Measurements from ENCODE around the gene NEK7. TPM values are rescaled to one million over a fixed set of nuclear protein-coding genes. Genes with fewer than 3 reads are reported as not detected.

The NEK7 gene
- total RNA-seq, 3 donors from 2014 or later (not counting 1 experiment from before 2014, with no cell fraction given) = 34.1 to 57.5 (median 42.1) TPM

DNA sequence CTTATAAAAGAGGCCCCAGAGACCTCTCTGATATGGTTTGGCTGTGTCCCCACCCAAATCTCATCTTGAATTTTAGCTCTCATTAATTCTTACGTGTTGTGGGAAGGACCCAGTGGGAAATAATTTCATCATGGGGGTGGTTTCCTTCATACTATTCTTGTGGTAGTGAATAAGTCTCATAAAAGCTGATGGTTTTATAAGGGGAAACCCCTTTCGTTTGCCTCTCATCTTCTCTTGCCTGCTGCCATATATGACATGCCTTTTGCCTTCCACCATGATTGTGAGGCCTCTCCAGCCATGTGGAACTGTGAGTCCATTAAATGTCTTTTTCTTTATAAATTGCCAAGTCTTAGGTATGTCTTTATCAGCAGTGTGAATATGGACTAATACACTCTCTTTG is 22.5 kb upstream of the NEK7 start:
- Mint-ChIP-seq H3K36me3 (no peaks in the 10 kb centered on the region), H3K9me3 (no peaks in the 10 kb centered on the region), H3K27ac (no peak overlapping the region), H3K4me1 (no peaks in the 10 kb centered on the region), H3K27me3 (ENCODE audit: low read depth in 2 of 2) (peaks cover 0 to 3% of the 10 kb centered on the region in 2 donors), H3K4me3 (no peak overlapping the region)
- 60% methylated on average over 1 of the region's 2 CpGs for WGBS (ENCODE audit: insufficient coverage)
- H3K4me3 ChIP-seq (ENCODE audit: low read length) = no peak overlapping the region
- DNase-seq (no peak), ATAC-seq (no peak)
- no peaks in the 10 kb centered on the region for H3K9me3 ChIP-seq (ENCODE audit: control insufficient read depth, insufficient read depth, low read length)
- H3K27me3 ChIP-seq (ENCODE audit: control insufficient read depth, insufficient read depth, low read length) = no peaks in the 10 kb centered on the region
- intact Hi-C loops (cut with micrococcal nuclease) = no loop called here
- no peaks in the 10 kb centered on the region for H3K4me1 ChIP-seq (ENCODE audit: control insufficient read depth, insufficient read depth, low read length)
- no peak overlapping the region for H3K27ac ChIP-seq (ENCODE audit: low read length)
- no peaks in the 10 kb centered on the region for H3K36me3 ChIP-seq (ENCODE audit: control insufficient read depth, insufficient read depth, low read length)
- TF ChIP-seq, protein P1, sequence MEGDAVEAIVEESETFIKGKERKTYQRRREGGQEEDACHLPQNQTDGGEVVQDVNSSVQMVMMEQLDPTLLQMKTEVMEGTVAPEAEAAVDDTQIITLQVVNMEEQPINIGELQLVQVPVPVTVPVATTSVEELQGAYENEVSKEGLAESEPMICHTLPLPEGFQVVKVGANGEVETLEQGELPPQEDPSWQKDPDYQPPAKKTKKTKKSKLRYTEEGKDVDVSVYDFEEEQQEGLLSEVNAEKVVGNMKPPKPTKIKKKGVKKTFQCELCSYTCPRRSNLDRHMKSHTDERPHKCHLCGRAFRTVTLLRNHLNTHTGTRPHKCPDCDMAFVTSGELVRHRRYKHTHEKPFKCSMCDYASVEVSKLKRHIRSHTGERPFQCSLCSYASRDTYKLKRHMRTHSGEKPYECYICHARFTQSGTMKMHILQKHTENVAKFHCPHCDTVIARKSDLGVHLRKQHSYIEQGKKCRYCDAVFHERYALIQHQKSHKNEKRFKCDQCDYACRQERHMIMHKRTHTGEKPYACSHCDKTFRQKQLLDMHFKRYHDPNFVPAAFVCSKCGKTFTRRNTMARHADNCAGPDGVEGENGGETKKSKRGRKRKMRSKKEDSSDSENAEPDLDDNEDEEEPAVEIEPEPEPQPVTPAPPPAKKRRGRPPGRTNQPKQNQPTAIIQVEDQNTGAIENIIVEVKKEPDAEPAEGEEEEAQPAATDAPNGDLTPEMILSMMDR (IDR thresholded peaks at IDR 0.05) = no peak

DNA sequence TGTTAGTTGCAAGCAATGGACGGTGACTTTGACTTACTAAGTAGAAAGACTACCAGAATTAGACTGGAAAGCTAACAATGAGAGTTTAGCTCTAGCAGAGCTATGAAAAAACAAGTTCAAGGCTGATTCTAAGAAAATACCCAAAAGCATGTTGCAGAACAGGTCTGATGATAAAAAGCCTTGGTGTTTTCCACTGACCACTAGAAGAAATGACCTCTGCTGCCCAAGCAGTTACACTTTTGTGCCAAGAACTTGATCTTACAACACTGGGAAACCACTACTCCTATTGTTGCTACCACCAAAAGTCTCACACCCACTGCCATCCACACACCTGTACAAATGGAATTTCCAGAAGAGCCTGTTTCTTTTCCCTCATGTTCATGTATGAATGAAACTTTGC is 21.4 kb upstream of the NEK7 start:
- TF ChIP-seq, protein P1 (IDR thresholded peaks at IDR 0.05) = no peak
- DNase-seq (no peak), ATAC-seq (no peak)
- 38% methylated on average over 1 of the region's 1 CpG for WGBS (ENCODE audit: insufficient coverage)
- Mint-ChIP-seq H3K27ac (no peak overlapping the region), H3K4me3 (no peak overlapping the region), H3K4me1 (no peaks in the 10 kb centered on the region), H3K9me3 (no peaks in the 10 kb centered on the region), H3K36me3 (no peaks in the 10 kb centered on the region), H3K27me3 (ENCODE audit: low read depth in 2 of 2) (peaks cover 4 to 8% of the 10 kb centered on the region in 2 donors)
- intact Hi-C loops (cut with micrococcal nuclease) = no loop called here
- no peaks in the 10 kb centered on the region for H3K36me3 ChIP-seq (ENCODE audit: control insufficient read depth, insufficient read depth, low read length)
- H3K4me3 ChIP-seq (ENCODE audit: low read length) = no peak overlapping the region
- H3K4me1 ChIP-seq (ENCODE audit: control insufficient read depth, insufficient read depth, low read length) = no peaks in the 10 kb centered on the region
- no peaks in the 10 kb centered on the region for H3K27me3 ChIP-seq (ENCODE audit: control insufficient read depth, insufficient read depth, low read length)
- no peak overlapping the region for H3K27ac ChIP-seq (ENCODE audit: low read length)
- H3K9me3 ChIP-seq (ENCODE audit: control insufficient read depth, insufficient read depth, low read length) = no peaks in the 10 kb centered on the region

DNA sequence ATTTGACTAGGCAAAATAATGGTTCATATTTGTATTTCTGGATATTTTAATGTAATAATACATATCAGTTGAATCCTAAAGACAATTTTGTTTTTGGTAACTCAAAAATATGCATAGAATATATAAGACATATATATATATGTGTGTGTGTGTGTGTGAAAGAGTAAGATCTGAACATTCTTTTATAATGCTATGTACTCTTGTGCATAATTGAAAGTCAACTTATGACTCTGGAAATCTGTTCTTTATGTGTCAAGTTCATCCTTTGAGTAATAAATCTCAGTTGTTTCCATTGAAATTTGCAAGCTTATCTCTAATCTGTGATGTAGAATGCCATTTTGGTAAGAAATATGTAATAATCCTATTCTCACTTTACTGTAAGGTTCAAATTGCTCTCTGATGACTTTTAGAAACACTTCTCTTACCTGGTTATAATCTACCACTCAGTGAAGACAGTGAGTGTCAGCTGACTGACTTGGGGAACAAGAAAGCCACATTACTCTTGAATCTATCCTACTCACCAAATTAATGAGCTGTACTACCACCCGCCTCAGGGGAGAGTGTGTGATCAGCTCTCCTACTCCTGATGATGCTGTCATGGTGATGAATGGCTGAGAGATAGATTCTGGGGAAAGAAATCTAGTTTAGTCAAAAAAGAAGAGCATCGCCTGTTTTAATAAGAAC is 15.0 kb upstream of the NEK7 start:
- Mint-ChIP-seq H3K27me3 (ENCODE audit: low read depth in 2 of 2) (peaks cover 3 to 12% of the 10 kb centered on the region in 2 donors), H3K9me3 (no peaks in the 10 kb centered on the region), H3K36me3 (no peaks in the 10 kb centered on the region), H3K4me3 (no peak overlapping the region), H3K4me1 (peaks cover 0 to 4% of the 10 kb centered on the region in 2 donors), H3K27ac (no peak overlapping the region)
- no CpG with 5 or more reads among the region's 2 CpGs for WGBS (ENCODE audit: insufficient coverage)
- Histone ChIP-seq H3K27ac (ENCODE audit: low read length) (no peak overlapping the region), H3K4me3 (ENCODE audit: low read length) (no peak overlapping the region), H3K9me3 (ENCODE audit: control insufficient read depth, insufficient read depth, low read length) (no peaks in the 10 kb centered on the region), H3K36me3 (ENCODE audit: control insufficient read depth, insufficient read depth, low read length) (no peaks in the 10 kb centered on the region), H3K27me3 (ENCODE audit: control insufficient read depth, insufficient read depth, low read length) (no peaks in the 10 kb centered on the region), H3K4me1 (ENCODE audit: control insufficient read depth, insufficient read depth, low read length) (no peaks in the 10 kb centered on the region)
- DNase-seq (no peak), ATAC-seq (no peak)
- intact Hi-C loops (cut with micrococcal nuclease) = no loop called here
- TF ChIP-seq, protein P1 (IDR thresholded peaks at IDR 0.05) = no peak

- H3K36me3 ChIP-seq (ENCODE audit: control insufficient read depth, insufficient read depth, low read length) = no peaks in the 10 kb centered on the region
- H3K4me3 ChIP-seq (ENCODE audit: low read length) = no peak overlapping the region
- H3K9me3 Mint-ChIP-seq = no peaks in the 10 kb centered on the region
- DNase-seq (no peak), ATAC-seq (no peak)
- H3K36me3 Mint-ChIP-seq = no peaks in the 10 kb centered on the region
- TF ChIP-seq, protein P1 (IDR thresholded peaks at IDR 0.05) = no peak
- H3K4me3 Mint-ChIP-seq = no peak overlapping the region
- no peak overlapping the region for H3K27ac ChIP-seq (ENCODE audit: low read length)
- H3K27me3 Mint-ChIP-seq (ENCODE audit: low read depth in 2 of 2) = peaks cover 3 to 12% of the 10 kb centered on the region in 2 donors
- intact Hi-C loops (cut with micrococcal nuclease) = no loop called here
- WGBS (ENCODE audit: insufficient coverage) = 4% methylated on average over 3 of the region's 3 CpGs
- H3K27me3 ChIP-seq (ENCODE audit: control insufficient read depth, insufficient read depth, low read length) = no peaks in the 10 kb centered on the region
- H3K4me1 Mint-ChIP-seq = peaks cover 0 to 4% of the 10 kb centered on the region in 2 donors
- no peak overlapping the region for H3K27ac Mint-ChIP-seq
- H3K4me1 ChIP-seq (ENCODE audit: control insufficient read depth, insufficient read depth, low read length) = no peaks in the 10 kb centered on the region
- no peaks in the 10 kb centered on the region for H3K9me3 ChIP-seq (ENCODE audit: control insufficient read depth, insufficient read depth, low read length)
Measured at GRCh38 chr1:198143797-198144196, 13.0 kb upstream of the NEK7 start.

All from natural killer cell (primary cell).